ENCODE results near the gene HSPH1.
"Not testable (repeated sequence)": the region's sequence is repeated elsewhere in the genome, so short reads cannot be mapped to it uniquely, and the experiment has no call there.

HSPH1 gene

GRCh38 chr13:31122544-31123260, 39.0 kb downstream of the HSPH1 start:
- DNase-seq, result no peak

- no peak for DNase-seq
Measured at GRCh38 chr13:31122143-31122542, 39.6 kb downstream of the HSPH1 start.

- DNase-seq, result no peak
Measured at GRCh38 chr13:31121379-31122140, 40.1 kb downstream of the HSPH1 start.

- no peak for DNase-seq
Measured at GRCh38 chr13:31119966-31120700, 41.6 kb downstream of the HSPH1 start.

- no peak for DNase-seq
Measured at GRCh38 chr13:31119526-31119925, 42.2 kb downstream of the HSPH1 start.

GRCh38 chr13:31116224-31116623, 45.5 kb downstream of the HSPH1 start:
- DNase-seq, result no peak

GRCh38 chr13:31115616-31116015, 46.1 kb downstream of the HSPH1 start:
- DNase-seq, result no peak

GRCh38 chr13:31114641-31115040, 47.1 kb downstream of the HSPH1 start:
- DNase-seq, result no peak

GRCh38 chr13:31111136-31111535, 50.6 kb downstream of the HSPH1 start:
- DNase-seq, result no peak

- DNase-seq, result no peak
Measured at GRCh38 chr13:31110617-31111016, 51.1 kb downstream of the HSPH1 start.

- DNase-seq, result no peak
Measured at GRCh38 chr13:31110169-31110568, 51.5 kb downstream of the HSPH1 start.

- no peak for DNase-seq
Measured at GRCh38 chr13:31107109-31107508, 54.6 kb downstream of the HSPH1 start.

GRCh38 chr13:31105856-31106255, 55.8 kb downstream of the HSPH1 start:
- no peak for DNase-seq

- DNase-seq, result no peak
Measured at GRCh38 chr13:31105020-31105795, 56.5 kb downstream of the HSPH1 start.

GRCh38 chr13:31102905-31103304, 58.8 kb downstream of the HSPH1 start:
- no peak for DNase-seq

GRCh38 chr13:31101472-31102170, 60.1 kb downstream of the HSPH1 start:
- no peak for DNase-seq

- no peak for DNase-seq
Measured at GRCh38 chr13:31100721-31101120, 61.0 kb downstream of the HSPH1 start.

GRCh38 chr13:31097911-31098434, 63.7 kb downstream of the HSPH1 start:
- not testable (repeated sequence) for DNase-seq

- no peak for DNase-seq
Measured at GRCh38 chr13:31096654-31097302, 64.9 kb downstream of the HSPH1 start.

GRCh38 chr13:31094331-31095015, 67.2 kb downstream of the HSPH1 start:
- DNase-seq, result no peak

Measured in GOT3 (cell line).